SK-N-SH (cell line): ENCODE data around the gene SPRR1A. TPM values are rescaled to one million over a fixed set of nuclear protein-coding genes. Genes with fewer than 3 reads are reported as not detected.

Experiments
- CTCF ChIA-PET: fragments of 300-600, 350-600 bp; formaldehyde crosslinking; extraction: SDS; loops from one replicate; lab custom pipeline; 2021; lab: Yijun Ruan, JAX
- POLR2A ChIA-PET: fragments of 350-600 bp; sonication (Branson Sonifier 250); formaldehyde crosslinking; extraction: SDS; loops from one replicate; lab custom pipeline; 2020; ENCODE audit warnings: antibody characterized with exemption, inconsistent platforms; lab: Yijun Ruan, JAX
- DNase-seq: peaks from one replicate; pipeline ENCODE4 v3.0.0; 2012
- H2AFZ ChIP-seq: fragments of 200-600 bp; sonication (generic); 2 replicates; pipeline ENCODE4 v1.8.1; 2016; ENCODE audit warnings: antibody characterized with exemption, mild to moderate bottlenecking, low read depth
- H3F3A ChIP-seq: fragments of 200-600 bp; sonication (generic); replicated peaks from 2 replicates; pipeline ENCODE3; 2016; ENCODE audit warnings: antibody characterized with exemption, mild to moderate bottlenecking; ENCODE audit not compliant: insufficient read depth
- H3K27ac ChIP-seq, 2 experiments: fragments of 200-500 bp in 1 of 2; fragments of 200-600 bp in 1 of 2; sonication (Bioruptor generic) in 1 of 2; sonication (generic), shearing (Covaris generic) in 1 of 2; 2 replicates each; pipeline versions ENCODE4 v1.5.1 to v1.6.1; 2014 to 2016; ENCODE audit warnings: low read depth in 2 of 2, inconsistent platforms in 1 of 2, low read length in 1 of 2, mild to moderate bottlenecking in 1 of 2, mixed read lengths in 1 of 2
- H3K27me3 ChIP-seq: fragments of 200-600 bp; sonication (generic), shearing (Covaris generic); 2 replicates; pipeline ENCODE4 v1.6.1; 2016; ENCODE audit warnings: mixed run types; ENCODE audit not compliant: insufficient read depth
- H3K36me3 ChIP-seq, 2 experiments: fragments of 200-500 bp in 1 of 2; fragments of 200-600 bp in 1 of 2; sonication (Bioruptor generic) in 1 of 2; sonication (generic) in 1 of 2; replicated peaks in 1 of 2; 2 replicates each; pipeline versions ENCODE3 to v1.5.1; 2014 to 2016; ENCODE audit warnings: low read length in 1 of 2, mild to moderate bottlenecking in 1 of 2; ENCODE audit not compliant: insufficient read depth in 2 of 2, control insufficient read depth in 1 of 2
- H3K4me1 ChIP-seq, 2 experiments: fragments of 200-500 bp in 1 of 2; fragments of 200-600 bp in 1 of 2; sonication (Bioruptor generic) in 1 of 2; sonication (generic), shearing (Covaris generic) in 1 of 2; 2 replicates each; pipeline versions ENCODE4 v1.5.1 to v1.6.1; 2014 to 2016; ENCODE audit warnings: low read depth in 1 of 2, low read length in 1 of 2, mixed run types in 1 of 2; ENCODE audit not compliant: insufficient read depth in 2 of 2, control insufficient read depth in 1 of 2
- H3K4me2 ChIP-seq: fragments of 200-600 bp; sonication (generic), shearing (Covaris generic); 2 replicates; pipeline ENCODE4 v1.6.1; 2017; ENCODE audit warnings: mixed run types
- H3K4me3 ChIP-seq, 2 experiments: fragments of 200-500 bp in 1 of 2; fragments of 200-600 bp in 1 of 2; sonication (Bioruptor generic) in 1 of 2; sonication (generic), shearing (Covaris generic) in 1 of 2; 2 replicates each; pipeline versions ENCODE4 v1.5.1 to v1.8.1; 2014 to 2016; ENCODE audit warnings: low read depth in 2 of 2, inconsistent platforms in 1 of 2, low read length in 1 of 2, mild to moderate bottlenecking in 1 of 2, mixed read lengths in 1 of 2, moderate library complexity in 1 of 2
- H3K79me2 ChIP-seq: fragments of 200-600 bp; sonication (generic); 2 replicates; pipeline ENCODE4 v1.8.1; 2017; ENCODE audit warnings: mild to moderate bottlenecking; ENCODE audit not compliant: insufficient read depth
- H3K9ac ChIP-seq: fragments of 200-600 bp; sonication (generic); 2 replicates; pipeline ENCODE4 v1.6.1; 2017; ENCODE audit warnings: mixed run types
- H3K9me2 ChIP-seq: fragments of 200-600 bp; sonication (generic); 2 replicates; pipeline ENCODE4 v1.6.1; 2017; ENCODE audit warnings: mixed run types
- H3K9me3 ChIP-seq: fragments of 200-600 bp; sonication (generic); 2 replicates; pipeline ENCODE4 v1.6.1; 2017; ENCODE audit warnings: mixed run types, mild to moderate bottlenecking, moderate library complexity
- H4K20me1 ChIP-seq: fragments of 200-600 bp; sonication (generic); 2 replicates; pipeline ENCODE4 v1.6.1; 2017; ENCODE audit warnings: mild to moderate bottlenecking, mixed run types; ENCODE audit not compliant: insufficient read depth
- EP300 ChIP-seq, 2 experiments: IDR thresholded peaks; 2 replicates each; pipeline versions ENCODE4 v1.4.0 to v1.6.1; 2012; ENCODE audit warnings: borderline replicate concordance in 1 of 2, low read depth in 1 of 2, low read length in 1 of 2
- EZH2phosphoT487 ChIP-seq: fragments of 200-600 bp; sonication (generic); IDR thresholded peaks from 2 replicates; pipeline ENCODE4 v1.6.1; 2017; ENCODE audit warnings: low read depth, mixed run types, mild to moderate bottlenecking, antibody characterized with exemption, moderate library complexity, borderline replicate concordance
- FOXM1 ChIP-seq: IDR thresholded peaks from 2 replicates; pipeline ENCODE4 v1.4.0; 2012; ENCODE audit warnings: low read depth, mild to moderate bottlenecking
- GATA2 ChIP-seq: sonication (generic); formaldehyde crosslinking; IDR thresholded peaks from 2 replicates; pipeline ENCODE4 v1.5.0; 2020; ENCODE audit warnings: mild to moderate bottlenecking, missing genetic modification reagents
- JUND ChIP-seq: IDR thresholded peaks from 2 replicates; pipeline ENCODE4 v1.4.0; 2012
- MAX ChIP-seq: IDR thresholded peaks from 2 replicates; pipeline ENCODE4 v1.4.0; 2012; ENCODE audit warnings: low read depth
- TAF1 ChIP-seq: IDR thresholded peaks from 2 replicates; pipeline ENCODE4 v1.6.1; 2012; ENCODE audit warnings: low read depth, mild to moderate bottlenecking, low read length, moderate library complexity, borderline replicate concordance
- TCF12 ChIP-seq: IDR thresholded peaks from 2 replicates; pipeline ENCODE4 v1.4.0; 2012
- TEAD4 ChIP-seq: IDR thresholded peaks from 2 replicates; pipeline ENCODE4 v1.4.0; 2012; ENCODE audit warnings: mild to moderate bottlenecking, borderline replicate concordance; ENCODE audit not compliant: insufficient read depth
- USF1 ChIP-seq: IDR thresholded peaks from 2 replicates; pipeline ENCODE4 v1.4.0; 2012; ENCODE audit warnings: low read depth, borderline replicate concordance
- YY1 ChIP-seq: IDR thresholded peaks from 2 replicates; pipeline ENCODE4 v1.4.0; 2012; ENCODE audit warnings: low read depth, mild to moderate bottlenecking
- WGBS: methylation state at CpG from one replicate; pipeline ENCODE4 v1.1.6; 2017; ENCODE audit warnings: low lambda C conversion rate; 5-methylcytosine and 5-hydroxymethylcytosine counted together
- polyA plus RNA-seq, 3 experiments: library from polyadenylated mRNA; depleted of rRNA; stranded (reverse); fragments of >200 nt; gene quantifications; 2 replicates each; pipeline ENCODE4 v1.2.3, GENCODE V29; 2012

Gene SPRR1A
- polyA plus RNA-seq, 1 of the 3 experiments (the other 2 are of a cell fraction), result not detected

GRCh38 chr1:152946248-152946647 is 37.6 kb upstream of the SPRR1A start:
- ChIA-PET POLR2A (no interaction called here), CTCF (no interaction called here)
- no peaks in the 10 kb centered on the region for H3K36me3 ChIP-seq
- no peaks in the 10 kb centered on the region for H3K9me2 ChIP-seq
- H3K4me1 ChIP-seq, result no peaks in the 10 kb centered on the region
- H2AFZ ChIP-seq, result no peak overlapping the region
- TF ChIP-seq TEAD4 (no peak), USF1 (no peak), EP300 (IDR thresholded peaks at IDR 0.05; ENCODE audit: borderline replicate concordance in 1 of 2, low read depth in 1 of 2, low read length in 1 of 2) (no peak)
- 0% methylated on average over 3 of the region's 3 CpGs for WGBS
- DNase-seq, result no peak
- no peak overlapping the region for H3K4me3 ChIP-seq
- H3F3A ChIP-seq, result no peaks in the 10 kb centered on the region
- no peak overlapping the region for H3K4me2 ChIP-seq
- H3K27ac ChIP-seq, result no peak overlapping the region
- no peak overlapping the region for H3K9ac ChIP-seq
- H3K9me3 ChIP-seq, result no peaks in the 10 kb centered on the region
- H3K79me2 ChIP-seq, result no peaks in the 10 kb centered on the region
- H3K27me3 ChIP-seq, result peaks cover 45% of the 10 kb centered on the region
- no peaks in the 10 kb centered on the region for H4K20me1 ChIP-seq

GRCh38 chr1:152946651-152947256 is 37.1 kb upstream of the SPRR1A start, which contains the start of gene SPRR5:
Gene SPRR5 (plus strand): TSS chr1:152947206. CDS start chr1:152948555, 1,349 bp downstream.
- DNase-seq, result no peak
- Histone ChIP-seq H3K4me3 (no peak within 1 kb of the TSS), H3K4me2 (no peak within 1 kb of the TSS), H3K79me2 (no peaks in the 10 kb centered on the region), H3K9ac (no peak within 1 kb of the TSS), H3K27ac (no peak within 1 kb of the TSS), H3K36me3 (no peaks in the 10 kb centered on the region), H4K20me1 (no peaks in the 10 kb centered on the region), H3F3A (no peaks in the 10 kb centered on the region), H3K9me3 (no peaks in the 10 kb centered on the region), H2AFZ (no peak within 1 kb of the TSS), H3K9me2 (no peaks in the 10 kb centered on the region), H3K4me1 (no peaks in the 10 kb centered on the region), H3K27me3 (peaks cover 49% of the 10 kb centered on the region)
- ChIA-PET POLR2A (no interaction called here), CTCF (no interaction called here)
- WGBS, result 3% methylated on average over 4 of the region's 4 CpGs
- TF ChIP-seq JUND, result no peak

- Histone ChIP-seq H3K79me2 (no peaks in the 10 kb centered on the region), H3K36me3 (no peaks in the 10 kb centered on the region), H3F3A (no peaks in the 10 kb centered on the region), H2AFZ (no peak overlapping the region), H3K27ac (no peak overlapping the region), H3K4me3 (no peak overlapping the region), H3K4me1 (no peaks in the 10 kb centered on the region), H3K27me3 (peaks cover 44% of the 10 kb centered on the region; the same call in 1 of the 2 replicates), H3K9me3 (no peaks in the 10 kb centered on the region), H3K9ac (no peak overlapping the region), H3K4me2 (no peak overlapping the region), H3K9me2 (no peaks in the 10 kb centered on the region), H4K20me1 (no peaks in the 10 kb centered on the region)
- ChIA-PET POLR2A (no interaction called here), CTCF (no interaction called here)
- TF ChIP-seq JUND, result no peak
- TF ChIP-seq TAF1, result no peak
- no peak for TF ChIP-seq EZH2phosphoT487
- TF ChIP-seq FOXM1, result no peak
- TF ChIP-seq YY1, result no peak
- no peak for TF ChIP-seq GATA2 (CRISPR knock-in tag)
- TF ChIP-seq MAX, result no peak
- TF ChIP-seq TCF12, result no peak
- DNase-seq, result no peak
- WGBS, result 4% methylated on average over 5 of the region's 5 CpGs
Measured at GRCh38 chr1:152951711-152952110, 32.2 kb upstream of the SPRR1A start.
